Measurements from ENCODE around the gene DPH1. TPM values are rescaled to one million over a fixed set of nuclear protein-coding genes. Genes with fewer than 3 reads are reported as not detected.
A peak's percentile ranks its signal among the peaks of the same experiment; 100 is the strongest.
"Not testable (repeated sequence)": the region's sequence is repeated elsewhere in the genome, so short reads cannot be mapped to it uniquely, and the experiment has no call there.

DPH1 gene
- 100 to 1,000 TPM; 124 TPM for total RNA-seq
- 10 to 100 TPM; 26.6 to 47.0 (median 35.5) TPM for polyA plus RNA-seq
- 51.7 to 65.0 (median 56.1) reads per million in 6 experiments for total RNA-seq

GRCh38 chr17:2029911-2030778, at the start of gene DPH1:
Gene DPH1 (plus strand): TSS chr17:2030153. CDS start chr17:2030170, 17 bp downstream.
- peak within 1 kb of the TSS; percentile 77 to 98 (median 95) for H3K27ac Mint-ChIP-seq
- POLR2A ChIA-PET, result interaction anchor here (1.0 to 1.9 kb wide), 4 partner anchors 11 to 313 kb away, joined by 3 to 11 read pairs (median 3); partner anchors contain the start of gene OVCA2
- peaks cover 17 to 43% (median 30%) of the 10 kb centered on the region in 4 donors for H3K4me1 Mint-ChIP-seq
- H3K36me3 Mint-ChIP-seq, result peaks cover 0 to 10% (median 0%) of the 10 kb centered on the region in 3 donors
- H3K27me3 Mint-ChIP-seq, result peaks cover 4 to 24% (median 14%) of the 10 kb centered on the region in 5 donors
- H3K4me3 Mint-ChIP-seq, result peak within 1 kb of the TSS; percentile 92 to 98 (median 95)
- ATAC-seq (peak; percentile 85), DNase-seq (peak; percentile 78 to 91 (median 81))
- no peaks in the 10 kb centered on the region for H3K9me3 Mint-ChIP-seq

- no peaks in the 10 kb centered on the region for H3K9me3 Mint-ChIP-seq
- H3K4me1 Mint-ChIP-seq, result peaks cover 8 to 19% (median 14%) of the 10 kb centered on the region in 4 donors
- POLR2A ChIA-PET, result interaction anchor here (0.6 kb wide), 1 partner anchor 153 kb away, joined by 3 read pairs; no protein-coding TSS in a partner anchor
- peaks cover 0 to 17% (median 8%) of the 10 kb centered on the region in 5 donors for H3K27me3 Mint-ChIP-seq
- no peak overlapping the region for H3K4me3 Mint-ChIP-seq
- no peak for ATAC-seq
- H3K27ac Mint-ChIP-seq, result no peak overlapping the region
- H3K36me3 Mint-ChIP-seq, result no peaks in the 10 kb centered on the region
- peak in 1 of 10 donors; percentile 6 for DNase-seq
Observed at GRCh38 chr17:1980665-1981250, 49.2 kb upstream of the DPH1 start.

- H3K27ac Mint-ChIP-seq, H3K4me3 Mint-ChIP-seq, POLR2A ChIA-PET, ATAC-seq, H3K36me3 Mint-ChIP-seq, H3K4me1 Mint-ChIP-seq, DNase-seq, H3K9me3 Mint-ChIP-seq: not testable (repeated sequence)
- H3K27me3 Mint-ChIP-seq, result peaks cover 0 to 12% (median 0%) of the 10 kb centered on the region in 5 donors
Observed at GRCh38 chr17:1982793-1983366, 47.1 kb upstream of the DPH1 start.

GRCh38 chr17:1985093-1985492, 44.9 kb upstream of the DPH1 start:
- DNase-seq (no peak), ATAC-seq (no peak)
- no peak overlapping the region for H3K27ac Mint-ChIP-seq
- H3K4me1 Mint-ChIP-seq, result peaks cover 0 to 4% (median 0%) of the 10 kb centered on the region in 4 donors
- POLR2A ChIA-PET, result no interaction called here
- no peak overlapping the region for H3K4me3 Mint-ChIP-seq
- H3K36me3 Mint-ChIP-seq, result no peaks in the 10 kb centered on the region
- peaks cover 0 to 9% (median 0%) of the 10 kb centered on the region in 5 donors for H3K27me3 Mint-ChIP-seq
- H3K9me3 Mint-ChIP-seq, result no peaks in the 10 kb centered on the region

- H3K36me3 Mint-ChIP-seq, result no peaks in the 10 kb centered on the region
- H3K9me3 Mint-ChIP-seq, result no peaks in the 10 kb centered on the region
- peaks cover 0 to 9% (median 0%) of the 10 kb centered on the region in 5 donors for H3K27me3 Mint-ChIP-seq
- no peak overlapping the region for H3K27ac Mint-ChIP-seq
- peaks cover 0 to 4% (median 0%) of the 10 kb centered on the region in 4 donors for H3K4me1 Mint-ChIP-seq
- DNase-seq (no peak), ATAC-seq (no peak)
- POLR2A ChIA-PET, result no interaction called here
- H3K4me3 Mint-ChIP-seq, result no peak overlapping the region
Observed at GRCh38 chr17:1985686-1986085, 44.3 kb upstream of the DPH1 start.

GRCh38 chr17:1986783-1987451, 43.0 kb upstream of the DPH1 start:
- Mint-ChIP-seq H3K27ac (no peak overlapping the region), H3K36me3 (no peaks in the 10 kb centered on the region), H3K27me3 (peaks cover 0 to 7% (median 0%) of the 10 kb centered on the region in 5 donors), H3K9me3 (no peaks in the 10 kb centered on the region), H3K4me3 (no peak overlapping the region), H3K4me1 (peaks cover 0 to 4% (median 0%) of the 10 kb centered on the region in 4 donors)
- DNase-seq (no peak), ATAC-seq (no peak)
- POLR2A ChIA-PET, result no interaction called here

GRCh38 chr17:1989135-1989534, 40.8 kb upstream of the DPH1 start:
- H3K9me3 Mint-ChIP-seq, result no peaks in the 10 kb centered on the region
- no peak for DNase-seq
- peak overlapping the region in 1 of 10 donors; percentile 58 for H3K27ac Mint-ChIP-seq
- H3K4me1 Mint-ChIP-seq, result peaks cover 0 to 4% (median 0%) of the 10 kb centered on the region in 4 donors
- POLR2A ChIA-PET, result interaction anchor here (0.7 kb wide), 1 partner anchor 16 kb away, joined by 3 read pairs; no protein-coding TSS in a partner anchor
- H3K36me3 Mint-ChIP-seq, result no peaks in the 10 kb centered on the region
- no peak overlapping the region for H3K4me3 Mint-ChIP-seq
- H3K27me3 Mint-ChIP-seq, result peaks cover 0 to 5% (median 0%) of the 10 kb centered on the region in 5 donors
- ATAC-seq, result no peak

GRCh38 chr17:1992541-1992940, 37.4 kb upstream of the DPH1 start:
- Mint-ChIP-seq H3K27me3 (peaks cover 9 to 22% (median 18%) of the 10 kb centered on the region in 5 donors), H3K27ac (peak overlapping the region in 1 of 10 donors; percentile 29), H3K4me3 (no peak overlapping the region), H3K9me3 (no peaks in the 10 kb centered on the region), H3K36me3 (peaks cover 0 to 5% (median 3%) of the 10 kb centered on the region in 3 donors), H3K4me1 (peaks cover 0 to 2% (median 0%) of the 10 kb centered on the region in 4 donors)
- DNase-seq (no peak), ATAC-seq (no peak)
- POLR2A ChIA-PET, result no interaction called here

GRCh38 chr17:1994707-1995106, 35.2 kb upstream of the DPH1 start:
- Mint-ChIP-seq H3K27ac (peak overlapping the region in 1 of 10 donors; percentile 24), H3K9me3 (no peaks in the 10 kb centered on the region), H3K27me3 (peaks cover 12 to 33% (median 22%) of the 10 kb centered on the region in 5 donors), H3K4me1 (peaks cover 0 to 7% (median 3%) of the 10 kb centered on the region in 4 donors), H3K36me3 (peaks cover 0 to 7% (median 5%) of the 10 kb centered on the region in 3 donors), H3K4me3 (no peak overlapping the region)
- DNase-seq, result no peak
- ATAC-seq, result no peak
- POLR2A ChIA-PET, result no interaction called here

GRCh38 chr17:1995321-1995892, 34.5 kb upstream of the DPH1 start:
- H3K9me3 Mint-ChIP-seq, result no peaks in the 10 kb centered on the region
- ATAC-seq, result no peak

GRCh38 chr17:1995907-1996799, 33.8 kb upstream of the DPH1 start:
- ATAC-seq (no peak), DNase-seq (no peak)
- peaks cover 12 to 41% (median 28%) of the 10 kb centered on the region in 5 donors for H3K27me3 Mint-ChIP-seq
- no peak overlapping the region for H3K4me3 Mint-ChIP-seq
- no peaks in the 10 kb centered on the region for H3K9me3 Mint-ChIP-seq
- POLR2A ChIA-PET, result interaction anchor here (0.6 kb wide), 1 partner anchor 318 kb away, joined by 3 read pairs; no protein-coding TSS in a partner anchor
- peaks cover 0 to 7% (median 5%) of the 10 kb centered on the region in 3 donors for H3K36me3 Mint-ChIP-seq
- peaks cover 0 to 7% (median 3%) of the 10 kb centered on the region in 4 donors for H3K4me1 Mint-ChIP-seq
- H3K27ac Mint-ChIP-seq, result no peak overlapping the region

More at GRCh38 chr17:1995321-1995892, 34.5 kb upstream of the DPH1 start:
- Mint-ChIP-seq H3K27ac (no peak overlapping the region), H3K36me3 (peaks cover 0 to 7% (median 5%) of the 10 kb centered on the region in 3 donors), H3K4me3 (no peak overlapping the region), H3K4me1 (peaks cover 0 to 7% (median 3%) of the 10 kb centered on the region in 4 donors), H3K27me3 (peaks cover 12 to 39% (median 26%) of the 10 kb centered on the region in 5 donors)
- POLR2A ChIA-PET, result interaction anchor here (0.6 kb wide), 1 partner anchor 317 kb away, joined by 3 read pairs; no protein-coding TSS in a partner anchor
- DNase-seq, result no peak

Data from naive thymus-derived CD8-positive, alpha-beta T cell (primary cell).